ENCODE measurements around the gene ANXA2. TPM values are rescaled to one million over a fixed set of nuclear protein-coding genes. Genes with fewer than 3 reads are reported as not detected.
A peak's percentile ranks its signal among the peaks of the same experiment; 100 is the strongest.

ANXA2 gene
- total RNA-seq, 1 experiment from 2014 or later, result 1,903 TPM

GRCh38 chr15:60370105-60370868 is 27.5 kb downstream of the ANXA2 start:
- peaks cover 74% of the 10 kb centered on the region for H3K4me1 ChIP-seq (ENCODE audit: control insufficient read depth, insufficient read depth, low read length)
- ChIA-PET CTCF (no interaction called here), POLR2A (interaction anchor here (1.6 kb wide), 1 partner anchor 23 kb away, joined by 4 read pairs; no protein-coding TSS in a partner anchor)
- BruUV-seq (replicated peaks), result no TSS peak
- H3K9me3 ChIP-seq (ENCODE audit: control insufficient read depth, insufficient read depth, low read depth, low read length), result no peaks in the 10 kb centered on the region
- in situ Hi-C loops (cut with HindIII; ENCODE audit: low pct_unique_long_range_greater_than_20kb, low sequenced_read_pairs) (no loop called here), intact Hi-C loops (cut with micrococcal nuclease; ENCODE audit: unreplicated experiment) (no loop called here)
- peak overlapping the region in 1 of 2 experiments; percentile 7; a peak in 2 of 4 replicates for H3K4me3 ChIP-seq (ENCODE audit: low read depth in 2 of 2, low read length in 2 of 2)
- DNase-seq (ENCODE audit: low read depth, low spot score), result no peak
- no peaks in the 10 kb centered on the region for H3K27me3 ChIP-seq (ENCODE audit: control insufficient read depth, insufficient read depth, low read length)
- peaks cover 6% of the 10 kb centered on the region for H3K36me3 ChIP-seq (ENCODE audit: control insufficient read depth, insufficient read depth, low read length)
- peak overlapping the region; percentile 100 for H3K27ac ChIP-seq (ENCODE audit: low read length)
- TF ChIP-seq SIN3A (IDR thresholded peaks at IDR 0.05; ENCODE audit: borderline replicate concordance, insufficient read depth, low read depth, low read length), result no peak
- TF ChIP-seq CTCF (IDR thresholded peaks at IDR 0.05), result no peak
- no peak for TF ChIP-seq TCF7L2 (IDR thresholded peaks at IDR 0.05; ENCODE audit: low read depth, low read length)
- TF ChIP-seq POLR2AphosphoS5 (IDR thresholded peaks at IDR 0.05; ENCODE audit: low read depth, low read length), result no peak; the same call in 1 of the 2 replicates
- no peak for TF ChIP-seq REST (IDR thresholded peaks at IDR 0.05; ENCODE audit: insufficient read depth in 1 of 2, low read depth in 2 of 2, low read length in 1 of 2)
- no peak for ATAC-seq

- POLR2A ChIA-PET, result interaction anchor here (1.6 kb wide), 1 partner anchor 23 kb away, joined by 4 read pairs; no protein-coding TSS in a partner anchor
- peaks cover 74% of the 10 kb centered on the region for H3K4me1 ChIP-seq (ENCODE audit: control insufficient read depth, insufficient read depth, low read length)
- H3K4me3 ChIP-seq (ENCODE audit: low read depth in 2 of 2, low read length in 2 of 2), result peak overlapping the region in 1 of 2 experiments; percentile 25; a peak in 2 of 4 replicates
- ATAC-seq (no peak), DNase-seq (ENCODE audit: low read depth, low spot score) (no peak)
- intact Hi-C loops (cut with micrococcal nuclease; ENCODE audit: unreplicated experiment) (loop anchor here (10.0 kb wide), 1 partner anchor 75 kb away; no protein-coding TSS in a partner anchor), in situ Hi-C loops (cut with HindIII; ENCODE audit: low pct_unique_long_range_greater_than_20kb, low sequenced_read_pairs) (no loop called here)
- TF ChIP-seq TCF7L2 (IDR thresholded peaks at IDR 0.05; ENCODE audit: low read depth, low read length), result no peak
- no peak for TF ChIP-seq REST (IDR thresholded peaks at IDR 0.05; ENCODE audit: insufficient read depth in 1 of 2, low read depth in 2 of 2, low read length in 1 of 2)
- no peak for TF ChIP-seq CTCF (IDR thresholded peaks at IDR 0.05)
- TF ChIP-seq POLR2AphosphoS5 (IDR thresholded peaks at IDR 0.05; ENCODE audit: low read depth, low read length), result no peak; the same call in 1 of the 2 replicates
- no peak for TF ChIP-seq SIN3A (IDR thresholded peaks at IDR 0.05; ENCODE audit: borderline replicate concordance, insufficient read depth, low read depth, low read length)
- no TSS peak for BruUV-seq (replicated peaks)
- H3K27me3 ChIP-seq (ENCODE audit: control insufficient read depth, insufficient read depth, low read length), result no peaks in the 10 kb centered on the region
- H3K36me3 ChIP-seq (ENCODE audit: control insufficient read depth, insufficient read depth, low read length), result peaks cover 11% of the 10 kb centered on the region
- CTCF ChIA-PET, result no interaction called here
- no peaks in the 10 kb centered on the region for H3K9me3 ChIP-seq (ENCODE audit: control insufficient read depth, insufficient read depth, low read depth, low read length)
- peak overlapping the region; percentile 100 for H3K27ac ChIP-seq (ENCODE audit: low read length)
Observed at GRCh38 chr15:60369696-60370095, 28.1 kb downstream of the ANXA2 start.

All from Panc1 (cell line).